ENCODE measurements around the gene TLR10. TPM values are rescaled to one million over a fixed set of nuclear protein-coding genes. Genes with fewer than 3 reads are reported as not detected.

The TLR10 gene
- total RNA-seq, 4 donors from 2014 or later: 0.09 to 0.38 (median 0.38) TPM; not detected in 1

GRCh38 chr4:38730830-38731646 lies 51.8 kb downstream of the TLR10 start:
- 22 to 29% methylated on average over 17 to 20 of the region's 23 CpGs for WGBS, 2 donors
- TF ChIP-seq CTCF (IDR thresholded peaks at IDR 0.05) (peak; percentile 88 to 98 (median 94)), POLR2A (IDR thresholded peaks at IDR 0.05) (no peak)
- peak; percentile 25 for DNase-seq
- Histone ChIP-seq H3K9me3 (no peaks in the 10 kb centered on the region), H3K4me1 (peaks cover 8 to 50% (median 12%) of the 10 kb centered on the region in 3 donors), H3K36me3 (no peaks in the 10 kb centered on the region), H3K27ac (no peak overlapping the region), H3K4me3 (no peak overlapping the region), H3K27me3 (no peaks in the 10 kb centered on the region)
- intact Hi-C loops (cut with DNase I): loop anchor here (5.0 kb wide), 1 partner anchor 549 kb away; no protein-coding TSS in a partner anchor

- intact Hi-C loops (cut with DNase I): loop anchor here (5.0 kb wide), 1 partner anchor 548 kb away; no protein-coding TSS in a partner anchor
Observed at GRCh38 chr4:38730493-38730829, 52.3 kb downstream of the TLR10 start.

GRCh38 chr4:38728631-38729141 lies 54.1 kb downstream of the TLR10 start:
- H3K27me3 ChIP-seq: no peaks in the 10 kb centered on the region
- no peak overlapping the region for H3K4me3 ChIP-seq
- H3K9me3 ChIP-seq: no peaks in the 10 kb centered on the region
- H3K36me3 ChIP-seq: no peaks in the 10 kb centered on the region
- TF ChIP-seq POLR2A (IDR thresholded peaks at IDR 0.05) (no peak), CTCF (IDR thresholded peaks at IDR 0.05) (peak in 3 of 6 experiments; percentile 7 to 25 (median 16))
- 36 to 41% methylated on average over 2 to 3 of the region's 4 CpGs for WGBS, 2 donors
- intact Hi-C loops (cut with DNase I): loop anchor here (10.0 kb wide), 1 partner anchor 664 kb away; no protein-coding TSS in a partner anchor
- H3K4me1 ChIP-seq: peaks cover 8 to 40% (median 11%) of the 10 kb centered on the region in 3 donors
- H3K27ac ChIP-seq: peak overlapping the region; percentile 59 to 83 (median 68)
- no peak for DNase-seq

More at GRCh38 chr4:38730493-38730829, 52.3 kb downstream of the TLR10 start:
- Histone ChIP-seq H3K4me3 (no peak overlapping the region), H3K4me1 (peaks cover 8 to 45% (median 9%) of the 10 kb centered on the region in 3 donors), H3K27ac (no peak overlapping the region), H3K9me3 (no peaks in the 10 kb centered on the region), H3K36me3 (no peaks in the 10 kb centered on the region), H3K27me3 (no peaks in the 10 kb centered on the region)
- WGBS, 2 donors: 77 to 94% methylated on average over 4 of the region's 4 CpGs
- DNase-seq: no peak
- TF ChIP-seq CTCF (IDR thresholded peaks at IDR 0.05): no peak
- TF ChIP-seq POLR2A (IDR thresholded peaks at IDR 0.05): no peak

- no peaks in the 10 kb centered on the region for H3K27me3 ChIP-seq
- intact Hi-C loops (cut with DNase I): loop anchor here (10.0 kb wide), 1 partner anchor 660 kb away; no protein-coding TSS in a partner anchor
- H3K27ac ChIP-seq: peak overlapping the region in 2 of 4 donors; percentile 23 to 39
- no peaks in the 10 kb centered on the region for H3K9me3 ChIP-seq
- TF ChIP-seq CTCF (IDR thresholded peaks at IDR 0.05): no peak
- no peak for TF ChIP-seq POLR2A (IDR thresholded peaks at IDR 0.05)
- WGBS, 2 donors: 57 to 82% methylated on average over 2 to 3 of the region's 3 CpGs
- no peaks in the 10 kb centered on the region for H3K36me3 ChIP-seq
- peaks cover 0 to 37% (median 11%) of the 10 kb centered on the region in 3 donors for H3K4me1 ChIP-seq
- DNase-seq: no peak
- H3K4me3 ChIP-seq: no peak overlapping the region
Observed at GRCh38 chr4:38724475-38724808, 58.3 kb downstream of the TLR10 start.

Measured in esophagus squamous epithelium (tissue), 5 donors.